NK-92 (cell line): ENCODE results near the gene RBKS.

Experiments used
- DNase-seq: peaks from one replicate; lab custom pipeline; 2025; ENCODE audit not compliant: unreplicated experiment; lab: John Stamatoyannopoulos, UW

Gene RBKS

GRCh38 chr2:27838502-27838901 is 51.7 kb downstream of the RBKS start:
- DNase-seq: no peak

- DNase-seq: no peak
These were observed 56.3 kb downstream of the RBKS start for GRCh38 chr2:27833931-27834330.

GRCh38 chr2:27832396-27832795 is 57.8 kb downstream of the RBKS start:
- DNase-seq: no peak

- DNase-seq: no peak
These were observed 58.7 kb downstream of the RBKS start for GRCh38 chr2:27831279-27832050.

- no peak for DNase-seq
These were observed 59.5 kb downstream of the RBKS start for GRCh38 chr2:27830656-27831055.

- DNase-seq: no peak
These were observed 60.4 kb downstream of the RBKS start for GRCh38 chr2:27829791-27830190.

GRCh38 chr2:27828305-27828704 is 61.9 kb downstream of the RBKS start:
- DNase-seq: no peak

GRCh38 chr2:27824401-27824800 is 65.8 kb downstream of the RBKS start:
- DNase-seq: no peak

- no peak for DNase-seq
These were observed 66.6 kb downstream of the RBKS start for GRCh38 chr2:27823569-27823968.

GRCh38 chr2:27823135-27823534 is 67.1 kb downstream of the RBKS start:
- DNase-seq: no peak

- DNase-seq: no peak
These were observed 68.1 kb downstream of the RBKS start for GRCh38 chr2:27822049-27822448.

GRCh38 chr2:27815860-27816438 is 74.2 kb downstream of the RBKS start:
- no peak for DNase-seq

GRCh38 chr2:27814758-27815157 is 75.4 kb downstream of the RBKS start:
- DNase-seq: no peak

- DNase-seq: no peak
These were observed 78.4 kb downstream of the RBKS start for GRCh38 chr2:27811768-27812167.

GRCh38 chr2:27810455-27810854 is 79.7 kb downstream of the RBKS start:
- no peak for DNase-seq

GRCh38 chr2:27809761-27810241 is 80.4 kb downstream of the RBKS start:
- no peak for DNase-seq

- DNase-seq: no peak
These were observed 81.2 kb downstream of the RBKS start for GRCh38 chr2:27808984-27809383.

GRCh38 chr2:27808418-27808817 is 81.8 kb downstream of the RBKS start:
- DNase-seq: no peak

GRCh38 chr2:27807476-27807875 is 82.7 kb downstream of the RBKS start:
- DNase-seq: no peak

GRCh38 chr2:27806311-27807059 is 83.7 kb downstream of the RBKS start:
- DNase-seq: no peak

- DNase-seq: no peak
These were observed 85.0 kb downstream of the RBKS start for GRCh38 chr2:27805180-27805579.

- DNase-seq: no peak
These were observed 86.0 kb downstream of the RBKS start for GRCh38 chr2:27804146-27804545.
